ENCODE measurements around the gene SPRED2.

SPRED2 gene

DNA sequence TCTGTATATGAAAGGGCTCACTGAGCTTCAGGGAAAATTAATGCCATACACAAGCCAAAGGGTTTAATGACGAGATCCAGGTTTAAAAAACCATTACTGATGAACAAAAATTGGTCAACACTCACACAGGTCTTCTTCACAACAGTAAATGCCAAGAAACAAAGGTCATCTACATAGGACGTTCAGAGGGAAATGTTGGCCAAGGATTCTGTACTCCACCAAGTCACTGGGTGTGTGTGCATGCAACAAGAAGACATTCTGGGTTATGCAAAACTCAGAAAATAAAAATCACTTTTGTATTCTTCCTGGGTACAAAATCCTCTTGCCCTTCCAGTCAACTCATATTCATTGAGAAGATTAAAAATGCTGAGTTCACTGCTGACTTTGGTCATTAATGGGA, 126.5 kb downstream of the SPRED2 start:
- peaks cover 6% of the 10 kb centered on the region for H3K4me1 ChIP-seq (ENCODE audit: insufficient read depth, insufficient read length)
- TF ChIP-seq YY1 (IDR thresholded peaks at IDR 0.05; ENCODE audit: insufficient read depth, insufficient read length) = no peak
- no peak for TF ChIP-seq SUZ12 (IDR thresholded peaks at IDR 0.05; ENCODE audit: extremely low read depth, insufficient read depth, insufficient read length)
- TF ChIP-seq ZNF274 (IDR thresholded peaks at IDR 0.05; ENCODE audit: low read depth, low read length) = no peak
- no peaks in the 10 kb centered on the region for H3K36me3 ChIP-seq (ENCODE audit: insufficient read depth, insufficient read length, low read length)
- H3K9ac ChIP-seq (ENCODE audit: insufficient read length, low read depth) = no peak overlapping the region
- no peaks in the 10 kb centered on the region for H3K9me3 ChIP-seq (ENCODE audit: insufficient read depth, low read length)
- no peak overlapping the region for H3K4me3 ChIP-seq (ENCODE audit: insufficient read length, low read depth)
- no peak for DNase-seq (ENCODE audit: low read depth, low spot score)
- no peaks in the 10 kb centered on the region for H3K27me3 ChIP-seq (ENCODE audit: insufficient read depth, insufficient read length)

DNA sequence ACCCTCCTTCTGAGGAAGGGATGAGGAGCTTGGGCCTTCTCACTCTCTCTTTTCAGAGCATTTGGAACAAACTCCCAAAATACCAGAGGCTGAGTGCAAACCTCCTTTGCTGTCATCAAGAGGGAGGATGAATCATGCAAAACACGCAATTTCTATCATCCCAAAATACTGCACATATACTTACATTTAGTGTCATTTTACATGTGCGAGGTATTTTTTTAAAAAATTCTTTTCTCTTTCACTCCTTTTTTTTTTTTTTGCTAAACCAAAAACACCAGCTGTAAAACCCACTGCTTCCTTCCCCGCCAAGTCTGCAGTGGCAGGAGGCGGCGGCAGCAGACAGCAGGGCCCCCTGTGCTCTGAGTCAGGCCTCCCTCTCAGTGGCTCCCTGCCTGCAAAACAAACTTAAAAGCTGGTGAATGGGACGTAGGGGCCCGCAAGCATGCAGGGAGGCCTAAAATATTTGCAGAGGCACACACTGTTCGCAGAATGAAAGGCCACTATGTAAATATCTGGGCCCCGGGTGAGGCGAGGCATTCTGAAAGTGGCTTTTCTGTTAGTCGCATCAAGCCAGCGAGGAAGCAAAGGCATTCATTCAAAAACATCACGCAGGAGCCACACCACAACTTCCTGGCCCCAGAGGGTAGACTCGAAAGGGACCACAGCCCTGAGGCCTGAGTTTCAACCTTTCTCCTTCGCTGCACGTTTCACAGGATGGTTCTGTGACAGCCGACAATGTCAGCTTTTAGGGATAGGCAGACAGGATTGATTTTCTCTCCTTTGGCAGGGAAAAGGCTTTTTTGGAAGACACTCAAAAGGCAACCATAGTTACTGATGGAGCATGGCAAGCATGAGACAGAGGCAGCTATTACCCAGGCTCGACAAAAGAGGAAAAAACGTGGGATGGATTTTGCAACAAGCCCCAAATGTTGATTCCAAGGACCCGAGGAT, 131.4 kb downstream of the SPRED2 start:
- H3K9ac ChIP-seq (ENCODE audit: insufficient read length, low read depth) = peak overlapping the region; percentile 42
- DNase-seq (ENCODE audit: low read depth, low spot score) = peak; percentile 28
- peaks cover 15% of the 10 kb centered on the region for H3K4me1 ChIP-seq (ENCODE audit: insufficient read depth, insufficient read length)
- no peaks in the 10 kb centered on the region for H3K9me3 ChIP-seq (ENCODE audit: insufficient read depth, low read length)
- no peaks in the 10 kb centered on the region for H3K27me3 ChIP-seq (ENCODE audit: insufficient read depth, insufficient read length)
- no peak overlapping the region for H3K4me3 ChIP-seq (ENCODE audit: insufficient read length, low read depth)
- no peaks in the 10 kb centered on the region for H3K36me3 ChIP-seq (ENCODE audit: insufficient read depth, insufficient read length, low read length)
- no peak for TF ChIP-seq SUZ12 (IDR thresholded peaks at IDR 0.05; ENCODE audit: extremely low read depth, insufficient read depth, insufficient read length)

DNA sequence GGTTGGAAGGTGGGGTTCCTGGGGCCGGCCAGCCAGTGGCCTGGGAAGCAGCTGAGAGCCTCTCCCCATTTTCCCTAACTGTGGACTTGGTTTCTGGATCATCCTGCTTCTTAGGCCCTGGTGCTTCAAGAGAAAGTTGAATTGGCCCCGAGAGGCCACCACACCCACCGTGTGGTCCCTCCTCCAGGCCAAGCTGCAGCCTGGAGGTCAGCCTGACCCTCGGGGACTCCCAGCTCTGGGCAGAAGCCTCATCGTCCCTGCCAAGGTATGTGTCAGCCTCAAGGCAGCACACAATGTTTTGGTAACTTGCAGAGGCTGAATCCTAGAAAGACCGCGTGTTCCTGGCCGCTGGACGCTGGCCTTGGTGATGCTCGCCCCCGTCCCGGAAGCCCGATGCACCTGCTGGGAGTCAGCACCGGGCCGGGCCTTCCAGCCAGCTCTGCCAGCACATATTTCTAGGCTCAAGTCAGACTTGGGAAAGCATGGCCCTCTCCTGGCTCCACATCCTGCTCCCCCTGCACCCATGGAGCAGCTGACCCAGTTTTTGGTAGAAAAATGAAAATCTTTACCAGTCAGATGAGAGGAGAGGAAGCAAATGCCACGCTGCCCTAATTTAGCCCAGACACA, 132.2 kb downstream of the SPRED2 start:
- H3K36me3 ChIP-seq (ENCODE audit: insufficient read depth, insufficient read length, low read length) = no peaks in the 10 kb centered on the region
- H3K9ac ChIP-seq (ENCODE audit: insufficient read length, low read depth) = no peak overlapping the region
- no peaks in the 10 kb centered on the region for H3K27me3 ChIP-seq (ENCODE audit: insufficient read depth, insufficient read length)
- TF ChIP-seq YY1 (IDR thresholded peaks at IDR 0.05; ENCODE audit: insufficient read depth, insufficient read length) (no peak), SUZ12 (IDR thresholded peaks at IDR 0.05; ENCODE audit: extremely low read depth, insufficient read depth, insufficient read length) (no peak), ZNF274 (IDR thresholded peaks at IDR 0.05; ENCODE audit: low read depth, low read length) (no peak)
- peaks cover 15% of the 10 kb centered on the region for H3K4me1 ChIP-seq (ENCODE audit: insufficient read depth, insufficient read length)
- no peak overlapping the region for H3K4me3 ChIP-seq (ENCODE audit: insufficient read length, low read depth)
- no peak for DNase-seq (ENCODE audit: low read depth, low spot score)
- H3K9me3 ChIP-seq (ENCODE audit: insufficient read depth, low read length) = no peaks in the 10 kb centered on the region

DNA sequence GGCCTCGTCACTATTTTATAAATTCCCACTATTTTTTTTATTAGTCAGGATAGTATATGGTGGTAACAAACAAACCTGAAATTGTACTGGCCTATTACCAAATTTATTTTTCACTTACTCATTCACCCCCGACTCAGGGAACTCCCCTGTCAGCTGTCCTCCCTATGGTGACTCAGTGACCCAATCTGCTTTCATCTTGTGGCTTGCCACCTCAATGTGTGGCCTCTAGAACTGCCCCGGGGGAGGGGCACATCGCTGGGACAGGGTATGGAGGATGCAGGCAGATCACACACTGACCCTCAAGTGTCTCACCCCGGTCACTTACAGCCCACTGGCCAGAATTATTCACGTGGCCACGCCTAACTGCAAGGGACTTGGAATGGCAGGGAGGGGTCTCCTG, 133.2 kb downstream of the SPRED2 start:
- TF ChIP-seq SUZ12 (IDR thresholded peaks at IDR 0.05; ENCODE audit: extremely low read depth, insufficient read depth, insufficient read length) (no peak), YY1 (IDR thresholded peaks at IDR 0.05; ENCODE audit: insufficient read depth, insufficient read length) (no peak), ZNF274 (IDR thresholded peaks at IDR 0.05; ENCODE audit: low read depth, low read length) (no peak)
- H3K4me1 ChIP-seq (ENCODE audit: insufficient read depth, insufficient read length) = peaks cover 18% of the 10 kb centered on the region
- H3K36me3 ChIP-seq (ENCODE audit: insufficient read depth, insufficient read length, low read length) = no peaks in the 10 kb centered on the region
- H3K9me3 ChIP-seq (ENCODE audit: insufficient read depth, low read length) = no peaks in the 10 kb centered on the region
- no peak overlapping the region for H3K4me3 ChIP-seq (ENCODE audit: insufficient read length, low read depth)
- DNase-seq (ENCODE audit: low read depth, low spot score) = no peak
- no peak overlapping the region for H3K9ac ChIP-seq (ENCODE audit: insufficient read length, low read depth)
- no peaks in the 10 kb centered on the region for H3K27me3 ChIP-seq (ENCODE audit: insufficient read depth, insufficient read length)

DNA sequence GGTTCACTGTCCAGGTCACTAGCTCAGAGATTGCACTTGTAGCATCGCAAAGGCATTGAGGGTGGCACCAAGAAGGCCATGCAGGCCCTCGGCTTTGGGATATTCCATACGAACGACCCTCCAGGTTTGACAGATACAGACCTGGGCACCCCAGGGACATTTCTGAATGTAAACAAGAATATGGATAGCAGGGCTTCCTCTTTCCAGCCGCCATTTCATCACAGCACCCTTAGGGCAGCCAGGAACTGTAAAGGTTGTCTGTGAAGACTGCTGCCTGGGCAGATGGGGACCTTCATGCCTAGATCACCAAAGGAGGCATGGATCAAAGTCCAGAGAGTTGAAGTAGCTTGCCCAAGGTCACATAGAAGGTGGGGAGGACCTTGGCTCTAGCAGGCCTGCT, 134.3 kb downstream of the SPRED2 start:
- DNase-seq (ENCODE audit: low read depth, low spot score) = no peak
- H3K4me3 ChIP-seq (ENCODE audit: insufficient read length, low read depth) = no peak overlapping the region
- no peaks in the 10 kb centered on the region for H3K36me3 ChIP-seq (ENCODE audit: insufficient read depth, insufficient read length, low read length)
- H3K27me3 ChIP-seq (ENCODE audit: insufficient read depth, insufficient read length) = no peaks in the 10 kb centered on the region
- H3K9me3 ChIP-seq (ENCODE audit: insufficient read depth, low read length) = no peaks in the 10 kb centered on the region
- H3K9ac ChIP-seq (ENCODE audit: insufficient read length, low read depth) = no peak overlapping the region
- TF ChIP-seq SUZ12 (IDR thresholded peaks at IDR 0.05; ENCODE audit: extremely low read depth, insufficient read depth, insufficient read length) = no peak
- TF ChIP-seq YY1 (IDR thresholded peaks at IDR 0.05; ENCODE audit: insufficient read depth, insufficient read length) = no peak
- TF ChIP-seq ZNF274 (IDR thresholded peaks at IDR 0.05; ENCODE audit: low read depth, low read length) = no peak
- peaks cover 24% of the 10 kb centered on the region for H3K4me1 ChIP-seq (ENCODE audit: insufficient read depth, insufficient read length)

DNA sequence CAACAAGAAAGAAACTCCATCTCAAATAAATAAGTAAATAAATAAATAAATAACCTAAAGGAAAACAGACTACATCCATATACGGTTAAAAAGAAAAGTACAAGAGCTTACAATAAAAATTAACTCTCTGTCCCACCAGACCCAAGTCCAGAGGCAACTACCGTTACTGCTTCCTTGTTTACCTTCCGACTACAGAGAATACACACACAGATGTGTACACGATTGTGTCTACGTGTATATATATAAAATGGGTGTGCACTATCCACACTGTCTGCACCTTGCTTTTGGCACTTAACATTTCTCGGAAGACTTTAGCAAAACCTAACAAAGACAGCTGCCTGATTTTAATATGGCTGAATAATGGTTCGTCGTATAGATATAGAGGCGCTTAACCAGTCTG, 134.9 kb downstream of the SPRED2 start:
- Histone ChIP-seq H3K4me1 (ENCODE audit: insufficient read depth, insufficient read length) (peaks cover 24% of the 10 kb centered on the region), H3K9ac (ENCODE audit: insufficient read length, low read depth) (no peak overlapping the region), H3K36me3 (ENCODE audit: insufficient read depth, insufficient read length, low read length) (no peaks in the 10 kb centered on the region), H3K9me3 (ENCODE audit: insufficient read depth, low read length) (no peaks in the 10 kb centered on the region), H3K4me3 (ENCODE audit: insufficient read length, low read depth) (no peak overlapping the region), H3K27me3 (ENCODE audit: insufficient read depth, insufficient read length) (no peaks in the 10 kb centered on the region)
- DNase-seq (ENCODE audit: low read depth, low spot score) = no peak
- TF ChIP-seq SUZ12 (IDR thresholded peaks at IDR 0.05; ENCODE audit: extremely low read depth, insufficient read depth, insufficient read length) (no peak), YY1 (IDR thresholded peaks at IDR 0.05; ENCODE audit: insufficient read depth, insufficient read length) (no peak), ZNF274 (IDR thresholded peaks at IDR 0.05; ENCODE audit: low read depth, low read length) (no peak)

DNA sequence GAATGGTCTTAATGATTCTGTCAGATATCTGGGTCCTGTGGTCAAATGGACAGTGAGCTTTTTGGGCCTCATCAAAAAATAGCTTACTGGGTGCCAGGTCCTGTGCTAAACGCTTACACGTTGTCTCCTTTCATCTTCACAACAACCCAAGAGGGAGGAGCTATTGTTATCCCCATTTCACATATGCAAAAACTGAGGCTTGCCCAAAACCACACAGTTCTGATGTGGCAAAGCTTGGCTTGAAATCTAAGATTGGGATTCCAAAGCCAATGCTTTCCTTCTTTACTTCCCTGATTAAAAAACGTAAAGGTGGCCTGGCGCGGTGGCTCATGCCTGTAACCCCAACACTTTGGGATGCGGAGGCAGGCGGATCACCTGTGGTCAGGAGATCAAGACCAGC, 135.4 kb downstream of the SPRED2 start:
- TF ChIP-seq SUZ12 (IDR thresholded peaks at IDR 0.05; ENCODE audit: extremely low read depth, insufficient read depth, insufficient read length) (no peak), YY1 (IDR thresholded peaks at IDR 0.05; ENCODE audit: insufficient read depth, insufficient read length) (no peak), ZNF274 (IDR thresholded peaks at IDR 0.05; ENCODE audit: low read depth, low read length) (no peak)
- Histone ChIP-seq H3K36me3 (ENCODE audit: insufficient read depth, insufficient read length, low read length) (no peaks in the 10 kb centered on the region), H3K9ac (ENCODE audit: insufficient read length, low read depth) (no peak overlapping the region), H3K4me1 (ENCODE audit: insufficient read depth, insufficient read length) (peaks cover 26% of the 10 kb centered on the region), H3K9me3 (ENCODE audit: insufficient read depth, low read length) (no peaks in the 10 kb centered on the region), H3K4me3 (ENCODE audit: insufficient read length, low read depth) (no peak overlapping the region), H3K27me3 (ENCODE audit: insufficient read depth, insufficient read length) (no peaks in the 10 kb centered on the region)
- DNase-seq (ENCODE audit: low read depth, low spot score) = no peak
